ENCODE results near the gene PICK1.

PICK1 gene

DNA sequence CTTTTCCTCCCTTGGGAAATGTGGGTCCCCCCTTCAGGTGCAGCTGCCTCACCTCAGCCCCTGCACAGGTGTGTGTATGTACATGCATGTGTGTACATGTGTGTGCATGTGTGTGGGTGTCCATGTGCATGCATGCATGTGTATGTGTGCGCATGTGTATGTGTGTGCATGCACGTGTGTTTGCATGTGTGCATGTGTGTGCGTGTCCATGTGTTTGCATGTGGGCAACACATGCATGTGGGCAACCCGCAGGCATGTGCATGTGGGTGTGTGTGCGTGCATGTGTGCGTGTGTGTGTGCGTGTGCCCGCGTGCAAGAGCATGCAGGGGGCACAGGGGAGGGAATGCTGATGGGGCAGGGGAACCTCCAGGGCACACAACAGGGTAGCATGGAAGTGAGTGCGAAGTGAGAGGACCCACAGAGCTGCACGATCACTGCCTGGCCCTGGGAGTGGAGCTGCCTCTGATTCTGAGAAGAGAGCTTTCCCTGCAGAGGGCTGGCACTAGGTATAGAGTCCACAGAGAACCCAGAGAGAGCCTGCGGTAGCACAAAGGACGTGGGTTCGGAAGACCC lies 67.9 kb downstream of the PICK1 start:
- DNase-seq (ENCODE audit: low read depth): peak; percentile 5
- no peak overlapping the region for H3K4me3 ChIP-seq (ENCODE audit: low read depth, low read length)
- TF ChIP-seq, protein P1, sequence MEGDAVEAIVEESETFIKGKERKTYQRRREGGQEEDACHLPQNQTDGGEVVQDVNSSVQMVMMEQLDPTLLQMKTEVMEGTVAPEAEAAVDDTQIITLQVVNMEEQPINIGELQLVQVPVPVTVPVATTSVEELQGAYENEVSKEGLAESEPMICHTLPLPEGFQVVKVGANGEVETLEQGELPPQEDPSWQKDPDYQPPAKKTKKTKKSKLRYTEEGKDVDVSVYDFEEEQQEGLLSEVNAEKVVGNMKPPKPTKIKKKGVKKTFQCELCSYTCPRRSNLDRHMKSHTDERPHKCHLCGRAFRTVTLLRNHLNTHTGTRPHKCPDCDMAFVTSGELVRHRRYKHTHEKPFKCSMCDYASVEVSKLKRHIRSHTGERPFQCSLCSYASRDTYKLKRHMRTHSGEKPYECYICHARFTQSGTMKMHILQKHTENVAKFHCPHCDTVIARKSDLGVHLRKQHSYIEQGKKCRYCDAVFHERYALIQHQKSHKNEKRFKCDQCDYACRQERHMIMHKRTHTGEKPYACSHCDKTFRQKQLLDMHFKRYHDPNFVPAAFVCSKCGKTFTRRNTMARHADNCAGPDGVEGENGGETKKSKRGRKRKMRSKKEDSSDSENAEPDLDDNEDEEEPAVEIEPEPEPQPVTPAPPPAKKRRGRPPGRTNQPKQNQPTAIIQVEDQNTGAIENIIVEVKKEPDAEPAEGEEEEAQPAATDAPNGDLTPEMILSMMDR (IDR thresholded peaks at IDR 0.05; ENCODE audit: low read depth, low read length, missing control alignments): no peak

Measured in GM12864 (cell line).